HG02943 (cell line): ENCODE measurements around the gene PCDHGA3.
"Not testable (repeated sequence)": the region's sequence is repeated elsewhere in the genome, so short reads cannot be mapped to it uniquely, and the experiment has no call there.

Experiments used
- ATAC-seq: cut with Tn5 transposase; IDR thresholded peaks from one replicate; pipeline ENCODE4 v1.9.1; 2021; ENCODE audit warnings: mild to moderate bottlenecking, low read depth, moderate library complexity; ENCODE audit not compliant: unreplicated experiment

Gene PCDHGA3

GRCh38 chr5:141345327-141345726 lies 1.7 kb downstream of the PCDHGA3 start:
- ATAC-seq, result no peak

- not testable (repeated sequence) for ATAC-seq
Observed at GRCh38 chr5:141346017-141346416, 2.4 kb downstream of the PCDHGA3 start.

- no peak for ATAC-seq
Observed at GRCh38 chr5:141349917-141350619, 6.4 kb downstream of the PCDHGA3 start, which contains the start of gene PCDHGB1. Gene PCDHGB1 (plus strand): TSS chr5:141350099. CDS start chr5:141350261, 162 bp downstream.

GRCh38 chr5:141351591-141351990 lies 8.0 kb downstream of the PCDHGA3 start:
- no peak for ATAC-seq

GRCh38 chr5:141354900-141355469 lies 11.4 kb downstream of the PCDHGA3 start, which contains the start of gene PCDHGA4:
Gene PCDHGA4 (plus strand): TSS chr5:141355021. CDS start chr5:141355108, 87 bp downstream.
- ATAC-seq, result no peak

GRCh38 chr5:141355641-141356040 lies 12.0 kb downstream of the PCDHGA3 start:
- no peak for ATAC-seq

GRCh38 chr5:141356133-141356532 lies 12.5 kb downstream of the PCDHGA3 start:
- ATAC-seq, result no peak

- no peak for ATAC-seq
Observed at GRCh38 chr5:141356950-141357349, 13.3 kb downstream of the PCDHGA3 start.

- no peak for ATAC-seq
Observed at GRCh38 chr5:141359790-141360426, 16.3 kb downstream of the PCDHGA3 start, which contains the start of gene PCDHGB2. Gene PCDHGB2 (plus strand): TSS chr5:141359994. CDS start chr5:141360136, 142 bp downstream.

- no peak for ATAC-seq
Observed at GRCh38 chr5:141360685-141361084, 17.1 kb downstream of the PCDHGA3 start.

- ATAC-seq, result no peak
Observed at GRCh38 chr5:141362719-141363118, 19.1 kb downstream of the PCDHGA3 start.

GRCh38 chr5:141363952-141364660 lies 20.5 kb downstream of the PCDHGA3 start, which contains the start of gene PCDHGA5:
Gene PCDHGA5 (plus strand): TSS chr5:141364162. CDS start chr5:141364331, 169 bp downstream.
- ATAC-seq, result no peak

- no peak for ATAC-seq
Observed at GRCh38 chr5:141366016-141366896, 22.6 kb downstream of the PCDHGA3 start.

- no peak for ATAC-seq
Observed at GRCh38 chr5:141369994-141370848, 26.6 kb downstream of the PCDHGA3 start, which contains the start of gene PCDHGB3. Gene PCDHGB3 (plus strand): TSS chr5:141370242. CDS start chr5:141370395, 153 bp downstream.

- ATAC-seq, result no peak
Observed at GRCh38 chr5:141371572-141372475, 28.2 kb downstream of the PCDHGA3 start.

- no peak for ATAC-seq
Observed at GRCh38 chr5:141373673-141374317, 30.2 kb downstream of the PCDHGA3 start, which contains the start of gene PCDHGA6. Gene PCDHGA6 (plus strand): TSS chr5:141373891. CDS start chr5:141374084, 193 bp downstream.

GRCh38 chr5:141374627-141375026 lies 31.0 kb downstream of the PCDHGA3 start:
- no peak for ATAC-seq
